PC-9 (cell line): ENCODE measurements around the gene PHF21B. TPM values are rescaled to one million over a fixed set of nuclear protein-coding genes. Genes with fewer than 3 reads are reported as not detected.

Source experiments
- BruUV-seq: library from RNA; stranded (reverse); fragments of 400-500 nt; replicated peaks from 2 replicates; lab custom pipeline; 2021; lab: Mats Ljungman, UMichigan
- CTCF ChIA-PET: fragments of 300-600 bp; sonication (Branson Sonifier 250); formaldehyde crosslinking; loops from one replicate; lab custom pipeline; 2022; ENCODE audit warnings: antibody characterized with exemption; lab: Charles Lee
- POLR2A ChIA-PET: fragments of 300-600 bp; sonication (Branson Sonifier 250); formaldehyde crosslinking; loops from one replicate; lab custom pipeline; 2022; ENCODE audit warnings: antibody characterized with exemption; ENCODE audit not compliant: unreplicated experiment; lab: Charles Lee
- DNase-seq, 2 experiments: peaks; one replicate each; pipeline versions ENCODE4 v3.0.0 to v3.0.0-alpha.2; 2015 to 2022; ENCODE audit warnings: mixed read lengths in 1 of 2
- H2AFZ ChIP-seq: fragments of 200-600 bp; sonication (generic); 2 replicates; pipeline ENCODE4 v1.8.1; 2017; ENCODE audit warnings: antibody characterized with exemption
- H3F3A ChIP-seq: fragments of 200-600 bp; sonication (generic); 2 replicates; pipeline ENCODE4 v1.8.1; 2017; ENCODE audit warnings: antibody characterized with exemption, mild to moderate bottlenecking, low read depth; ENCODE audit not compliant: insufficient read depth
- H3K27ac ChIP-seq: fragments of 200-600 bp; sonication (generic); 2 replicates; pipeline ENCODE4 v1.6.1; 2016; ENCODE audit warnings: mixed run types
- H3K27me3 ChIP-seq: fragments of 200-600 bp; sonication (generic); 2 replicates; pipeline ENCODE4 v1.6.1; 2016; ENCODE audit warnings: low read depth, mixed run types; ENCODE audit not compliant: insufficient read depth
- H3K36me3 ChIP-seq: fragments of 200-600 bp; sonication (generic); 2 replicates; pipeline ENCODE4 v1.6.1; 2016; ENCODE audit warnings: low read depth, mixed run types
- H3K4me1 ChIP-seq: fragments of 200-600 bp; sonication (generic); replicated peaks from 2 replicates; pipeline ENCODE4 v1.6.1; 2016; ENCODE audit warnings: mixed run types; ENCODE audit not compliant: insufficient read depth
- H3K4me2 ChIP-seq: fragments of 200-600 bp; sonication (generic); 2 replicates; pipeline ENCODE4 v1.6.1; 2017; ENCODE audit warnings: mixed run types
- H3K4me3 ChIP-seq: fragments of 200-600 bp; sonication (generic); 2 replicates; pipeline ENCODE4 v1.6.1; 2016; ENCODE audit warnings: mixed run types
- H3K79me2 ChIP-seq: fragments of 200-600 bp; sonication (generic); 2 replicates; pipeline ENCODE4 v1.6.1; 2017; ENCODE audit warnings: low read depth, mixed run types
- H3K9me2 ChIP-seq: fragments of 200-600 bp; sonication (generic); 2 replicates; pipeline ENCODE4 v1.8.1; 2017; ENCODE audit warnings: mild to moderate bottlenecking; ENCODE audit not compliant: insufficient read depth
- H3K9me3 ChIP-seq: fragments of 200-600 bp; sonication (generic); 2 replicates; pipeline ENCODE4 v1.8.1; 2016; ENCODE audit warnings: low read depth; ENCODE audit not compliant: insufficient read depth
- H4K20me1 ChIP-seq: fragments of 200-600 bp; sonication (generic); 2 replicates; pipeline ENCODE4 v1.8.1; 2017; ENCODE audit not compliant: insufficient read depth
- EZH2 ChIP-seq: fragments of 200-600 bp; sonication (generic); IDR thresholded peaks from 2 replicates; pipeline ENCODE4 v1.8.0; 2017; ENCODE audit warnings: antibody characterized with exemption, low read depth
- intact Hi-C: fragments of 100-400 bp; cut with micrococcal nuclease; formaldehyde crosslinking; loops from one replicate; pipeline ENCODE4 v1.10.0; 2022; ENCODE audit not compliant: unreplicated experiment
- total RNA-seq: library from RNA; stranded (reverse); gene quantifications from 2 replicates; pipeline ENCODE4 v1.2.3, GENCODE V29; 2021
- TF ChIP-seq, protein P1 (sequence below): fragments of 200-600 bp; sonication (generic); conservative IDR thresholded peaks from 2 replicates; pipeline ENCODE4 v1.6.1; 2017; ENCODE audit warnings: mixed run types, antibody characterized with exemption, mild to moderate bottlenecking, moderate library complexity

PHF21B gene
- total RNA-seq, 1 experiment from 2014 or later, result not detected

DNA sequence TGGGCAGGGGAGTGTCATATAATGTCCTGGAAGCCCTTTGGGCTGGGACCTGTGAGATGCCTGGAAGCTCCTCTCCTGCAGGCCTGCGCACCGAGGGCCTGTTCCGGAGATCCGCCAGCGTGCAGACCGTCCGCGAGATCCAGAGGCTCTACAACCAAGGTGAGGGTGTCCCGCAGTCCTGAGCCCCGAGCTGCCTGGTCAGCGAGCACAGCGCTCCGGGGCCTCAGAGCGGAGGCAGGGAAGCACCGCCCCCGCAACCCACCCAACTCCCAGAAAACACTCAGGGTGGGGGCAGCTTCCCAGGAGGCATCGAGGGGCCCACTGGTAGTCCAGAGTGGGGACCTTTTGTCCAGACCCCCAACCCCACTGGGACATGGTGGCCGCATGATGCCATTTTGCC lies 161.9 kb downstream of the PHF21B start:
- no peak for DNase-seq
- Histone ChIP-seq H3K9me2 (no peaks in the 10 kb centered on the region), H3K27me3 (no peaks in the 10 kb centered on the region), H3K36me3 (peaks cover 4% of the 10 kb centered on the region; the same call in 1 of the 2 replicates), H4K20me1 (no peaks in the 10 kb centered on the region), H3K9me3 (no peaks in the 10 kb centered on the region; the same call in 1 of the 2 replicates), H3K4me1 (no peaks in the 10 kb centered on the region), H3F3A (peaks cover 3% of the 10 kb centered on the region; the same call in 1 of the 2 replicates), H3K79me2 (no peaks in the 10 kb centered on the region), H3K4me2 (no peak overlapping the region), H3K4me3 (no peak overlapping the region), H3K27ac (no peak overlapping the region), H2AFZ (no peak overlapping the region)
- no TSS peak for BruUV-seq
- intact Hi-C loops, result no loop called here
- POLR2A ChIA-PET, result no interaction called here
- CTCF ChIA-PET, result no interaction called here
- TF ChIP-seq EZH2, result no peak
- TF ChIP-seq, protein P1, sequence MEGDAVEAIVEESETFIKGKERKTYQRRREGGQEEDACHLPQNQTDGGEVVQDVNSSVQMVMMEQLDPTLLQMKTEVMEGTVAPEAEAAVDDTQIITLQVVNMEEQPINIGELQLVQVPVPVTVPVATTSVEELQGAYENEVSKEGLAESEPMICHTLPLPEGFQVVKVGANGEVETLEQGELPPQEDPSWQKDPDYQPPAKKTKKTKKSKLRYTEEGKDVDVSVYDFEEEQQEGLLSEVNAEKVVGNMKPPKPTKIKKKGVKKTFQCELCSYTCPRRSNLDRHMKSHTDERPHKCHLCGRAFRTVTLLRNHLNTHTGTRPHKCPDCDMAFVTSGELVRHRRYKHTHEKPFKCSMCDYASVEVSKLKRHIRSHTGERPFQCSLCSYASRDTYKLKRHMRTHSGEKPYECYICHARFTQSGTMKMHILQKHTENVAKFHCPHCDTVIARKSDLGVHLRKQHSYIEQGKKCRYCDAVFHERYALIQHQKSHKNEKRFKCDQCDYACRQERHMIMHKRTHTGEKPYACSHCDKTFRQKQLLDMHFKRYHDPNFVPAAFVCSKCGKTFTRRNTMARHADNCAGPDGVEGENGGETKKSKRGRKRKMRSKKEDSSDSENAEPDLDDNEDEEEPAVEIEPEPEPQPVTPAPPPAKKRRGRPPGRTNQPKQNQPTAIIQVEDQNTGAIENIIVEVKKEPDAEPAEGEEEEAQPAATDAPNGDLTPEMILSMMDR, result no peak

DNA sequence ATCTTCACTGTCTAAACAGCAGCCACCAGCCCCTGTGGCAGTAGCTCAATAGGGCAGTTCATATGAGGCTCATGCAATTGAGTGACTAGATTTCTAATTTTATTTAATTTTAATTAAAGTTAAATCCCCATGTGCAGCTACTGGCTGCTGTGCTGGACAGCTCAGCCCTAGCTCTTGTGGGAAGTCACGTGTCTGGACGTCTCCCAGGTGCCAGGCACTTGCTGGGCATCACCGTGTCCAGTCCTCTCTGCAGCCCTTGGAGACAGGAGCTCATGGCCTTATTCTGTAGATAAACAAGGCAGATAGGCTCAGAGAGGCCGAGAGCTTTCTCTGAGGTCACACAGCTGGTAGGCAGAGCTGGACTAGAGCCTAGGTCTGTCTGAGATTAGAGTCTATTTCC lies 162.4 kb downstream of the PHF21B start:
- intact Hi-C loops, result no loop called here
- H3F3A ChIP-seq, result peaks cover 3% of the 10 kb centered on the region; the same call in 1 of the 2 replicates
- CTCF ChIA-PET, result no interaction called here

DNA sequence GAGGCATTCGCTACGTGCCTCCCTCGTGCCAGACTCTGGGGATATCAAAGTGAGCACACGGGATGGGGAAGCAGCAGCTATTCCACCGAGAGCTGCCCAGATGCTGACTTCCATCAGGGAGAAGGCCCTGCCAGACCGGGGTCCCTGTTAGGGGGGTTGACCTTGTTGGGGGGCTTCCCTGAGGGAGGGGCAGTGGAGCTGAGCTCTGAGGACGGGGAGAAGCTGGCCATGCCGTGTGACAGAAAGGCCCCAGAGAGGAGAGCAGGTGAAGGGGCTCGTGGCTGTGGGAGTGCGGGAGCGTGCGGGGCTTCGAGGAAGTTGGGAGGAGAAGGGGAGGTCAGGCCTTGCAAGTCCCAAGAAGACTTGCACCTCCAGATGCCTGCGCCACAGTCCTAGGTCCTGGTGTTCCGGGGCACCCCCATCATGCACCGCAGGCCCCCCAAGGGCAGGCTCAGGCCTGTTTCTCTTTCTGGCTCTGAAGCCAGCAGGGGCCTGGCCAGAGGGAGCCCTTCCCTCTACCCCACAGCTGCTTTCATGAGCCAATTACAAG lies 163.0 kb downstream of the PHF21B start:
- no peak overlapping the region for H2AFZ ChIP-seq

More for the DNA sequence above, 162.4 kb downstream of the PHF21B start:
- Histone ChIP-seq H4K20me1 (no peaks in the 10 kb centered on the region), H2AFZ (no peak overlapping the region), H3K4me3 (no peak overlapping the region), H3K4me1 (no peaks in the 10 kb centered on the region), H3K36me3 (peaks cover 4% of the 10 kb centered on the region; the same call in 1 of the 2 replicates), H3K27me3 (no peaks in the 10 kb centered on the region), H3K79me2 (no peaks in the 10 kb centered on the region), H3K4me2 (no peak overlapping the region), H3K9me3 (no peaks in the 10 kb centered on the region; the same call in 1 of the 2 replicates), H3K27ac (no peak overlapping the region), H3K9me2 (no peaks in the 10 kb centered on the region)
- POLR2A ChIA-PET, result no interaction called here
- no peak for DNase-seq
- BruUV-seq, result no TSS peak
- TF ChIP-seq, protein P1, result no peak
- TF ChIP-seq EZH2, result no peak

More for the DNA sequence above, 163.0 kb downstream of the PHF21B start:
- BruUV-seq, result no TSS peak
- TF ChIP-seq, protein P1, result no peak
- no peak for TF ChIP-seq EZH2
- Histone ChIP-seq H3K4me2 (no peak overlapping the region), H3K27me3 (no peaks in the 10 kb centered on the region), H3K9me2 (no peaks in the 10 kb centered on the region), H3K79me2 (no peaks in the 10 kb centered on the region), H3K4me1 (no peaks in the 10 kb centered on the region), H4K20me1 (no peaks in the 10 kb centered on the region), H3K9me3 (no peaks in the 10 kb centered on the region; the same call in 1 of the 2 replicates), H3F3A (peaks cover 3% of the 10 kb centered on the region; the same call in 1 of the 2 replicates), H3K36me3 (peaks cover 4% of the 10 kb centered on the region; the same call in 1 of the 2 replicates), H3K27ac (no peak overlapping the region), H3K4me3 (no peak overlapping the region)
- intact Hi-C loops, result no loop called here
- DNase-seq, result no peak
- ChIA-PET CTCF (no interaction called here), POLR2A (no interaction called here)
